ENCODE results near the gene CCDC97. TPM values are rescaled to one million over a fixed set of nuclear protein-coding genes. Genes with fewer than 3 reads are reported as not detected.

The CCDC97 gene
- total and polyA plus RNA-seq, 4 donors, result 13.2 to 39.9 (median 20.9) TPM

- no peak for TF ChIP-seq CTCF (IDR thresholded peaks at IDR 0.05; ENCODE audit: control extremely low read depth, extremely low read depth)
- Histone ChIP-seq H3K27me3 (ENCODE audit: control insufficient read depth in 3 of 3, insufficient read depth in 3 of 3, low read length in 2 of 3) (no peaks in the 10 kb centered on the region), H3K9ac (ENCODE audit: insufficient read depth in 1 of 2, low read length in 2 of 2) (peak overlapping the region; percentile 42 to 75), H3K4me1 (ENCODE audit: control insufficient read depth in 5 of 5, insufficient read depth in 5 of 5, low read length in 5 of 5) (peaks cover 11 to 34% (median 30%) of the 10 kb centered on the region in 5 donors), H3K9me3 (ENCODE audit: control insufficient read depth in 4 of 4, insufficient read depth in 3 of 4, low read length in 3 of 4) (no peaks in the 10 kb centered on the region), H3K4me3 (no peak overlapping the region), H3K27ac (ENCODE audit: low read depth in 1 of 2, low read length in 1 of 2) (peak overlapping the region; percentile 86 to 93), H3K36me3 (ENCODE audit: control insufficient read depth in 4 of 4, insufficient read depth in 4 of 4, low read length in 4 of 4) (peaks cover 26 to 64% (median 61%) of the 10 kb centered on the region in 4 donors)
- DNase-seq (no peak), ATAC-seq (ENCODE audit: insufficient read depth, low FRiP score) (no peak)
- WGBS, 2 donors, result 67% methylated on average over 7 of the region's 7 CpGs
Measured at GRCh38 chr19:41297628-41298347, 12.2 kb upstream of the CCDC97 start.

DNA sequence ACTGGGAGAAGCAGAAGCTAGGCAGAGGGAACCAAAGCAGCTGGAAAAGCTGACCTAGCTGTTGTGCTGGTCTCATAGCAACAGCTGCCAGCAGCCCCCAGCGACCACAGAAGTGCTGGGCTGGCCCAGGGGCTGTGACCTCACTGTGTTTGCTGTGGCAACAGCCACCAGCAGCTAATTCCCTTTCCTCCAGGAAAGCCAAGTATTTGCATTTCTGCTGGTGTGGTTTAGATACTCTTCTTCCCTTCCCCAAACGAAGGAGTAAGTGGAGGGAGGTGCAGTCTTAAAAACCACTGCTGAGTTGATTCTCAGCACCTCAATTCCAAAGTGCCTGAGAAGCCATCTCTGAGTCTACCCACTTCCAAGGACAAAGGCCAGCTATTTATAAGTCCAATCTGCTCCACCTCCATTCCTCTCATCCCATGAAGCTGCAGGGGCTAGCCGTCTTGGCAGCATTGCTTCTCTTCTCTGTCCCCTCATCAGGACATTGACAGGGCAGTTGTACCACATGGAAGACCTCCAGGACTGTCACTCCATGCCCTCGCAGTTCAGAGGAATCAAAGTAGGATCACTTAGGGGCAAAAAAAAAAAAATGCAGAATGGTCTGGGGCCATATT lies 11.5 kb upstream of the CCDC97 start:
- H3K27me3 ChIP-seq (ENCODE audit: control insufficient read depth in 3 of 3, insufficient read depth in 3 of 3, low read length in 2 of 3), result no peaks in the 10 kb centered on the region
- DNase-seq, result peak; percentile 86 to 90 (median 88)
- peaks cover 11 to 34% (median 30%) of the 10 kb centered on the region in 5 donors for H3K4me1 ChIP-seq (ENCODE audit: control insufficient read depth in 5 of 5, insufficient read depth in 5 of 5, low read length in 5 of 5)
- H3K27ac ChIP-seq (ENCODE audit: low read depth in 1 of 2, low read length in 1 of 2), result peak overlapping the region; percentile 86 to 93
- H3K4me3 ChIP-seq, result no peak overlapping the region
- ATAC-seq (ENCODE audit: insufficient read depth, low FRiP score), result peak; percentile 59
- H3K9ac ChIP-seq (ENCODE audit: insufficient read depth in 1 of 2, low read length in 2 of 2), result peak overlapping the region; percentile 50 to 75
- no peak for TF ChIP-seq CTCF (IDR thresholded peaks at IDR 0.05; ENCODE audit: control extremely low read depth, extremely low read depth)
- H3K9me3 ChIP-seq (ENCODE audit: control insufficient read depth in 4 of 4, insufficient read depth in 3 of 4, low read length in 3 of 4), result no peaks in the 10 kb centered on the region
- WGBS, 2 donors, result 29 to 30% methylated on average over 4 of the region's 4 CpGs
- H3K36me3 ChIP-seq (ENCODE audit: control insufficient read depth in 4 of 4, insufficient read depth in 4 of 4, low read length in 4 of 4), result peaks cover 28 to 64% (median 57%) of the 10 kb centered on the region in 4 donors

- no peak overlapping the region for H3K4me3 ChIP-seq
- ATAC-seq (ENCODE audit: insufficient read depth, low FRiP score) (no peak), DNase-seq (peak in 2 of 3 donors; percentile 10 to 11)
- H3K27me3 ChIP-seq (ENCODE audit: control insufficient read depth in 3 of 3, insufficient read depth in 3 of 3, low read length in 2 of 3), result no peaks in the 10 kb centered on the region
- peak overlapping the region in 1 of 2 donors; percentile 61 for H3K9ac ChIP-seq (ENCODE audit: insufficient read depth in 1 of 2, low read length in 2 of 2)
- 51 to 56% methylated on average over 10 of the region's 10 CpGs for WGBS, 2 donors
- H3K36me3 ChIP-seq (ENCODE audit: control insufficient read depth in 4 of 4, insufficient read depth in 4 of 4, low read length in 4 of 4), result peaks cover 29 to 65% (median 53%) of the 10 kb centered on the region in 4 donors
- H3K27ac ChIP-seq (ENCODE audit: low read depth in 1 of 2, low read length in 1 of 2), result peak overlapping the region; percentile 86 to 93
- H3K9me3 ChIP-seq (ENCODE audit: control insufficient read depth in 4 of 4, insufficient read depth in 3 of 4, low read length in 3 of 4), result no peaks in the 10 kb centered on the region
- no peak for TF ChIP-seq CTCF (IDR thresholded peaks at IDR 0.05; ENCODE audit: control extremely low read depth, extremely low read depth)
- H3K4me1 ChIP-seq (ENCODE audit: control insufficient read depth in 5 of 5, insufficient read depth in 5 of 5, low read length in 5 of 5), result peaks cover 11 to 34% (median 30%) of the 10 kb centered on the region in 5 donors
Measured at GRCh38 chr19:41299046-41299754, 10.8 kb upstream of the CCDC97 start.

Measured in lung (tissue), 12 donors.